ENCODE data around the gene CEP104.

DNA sequence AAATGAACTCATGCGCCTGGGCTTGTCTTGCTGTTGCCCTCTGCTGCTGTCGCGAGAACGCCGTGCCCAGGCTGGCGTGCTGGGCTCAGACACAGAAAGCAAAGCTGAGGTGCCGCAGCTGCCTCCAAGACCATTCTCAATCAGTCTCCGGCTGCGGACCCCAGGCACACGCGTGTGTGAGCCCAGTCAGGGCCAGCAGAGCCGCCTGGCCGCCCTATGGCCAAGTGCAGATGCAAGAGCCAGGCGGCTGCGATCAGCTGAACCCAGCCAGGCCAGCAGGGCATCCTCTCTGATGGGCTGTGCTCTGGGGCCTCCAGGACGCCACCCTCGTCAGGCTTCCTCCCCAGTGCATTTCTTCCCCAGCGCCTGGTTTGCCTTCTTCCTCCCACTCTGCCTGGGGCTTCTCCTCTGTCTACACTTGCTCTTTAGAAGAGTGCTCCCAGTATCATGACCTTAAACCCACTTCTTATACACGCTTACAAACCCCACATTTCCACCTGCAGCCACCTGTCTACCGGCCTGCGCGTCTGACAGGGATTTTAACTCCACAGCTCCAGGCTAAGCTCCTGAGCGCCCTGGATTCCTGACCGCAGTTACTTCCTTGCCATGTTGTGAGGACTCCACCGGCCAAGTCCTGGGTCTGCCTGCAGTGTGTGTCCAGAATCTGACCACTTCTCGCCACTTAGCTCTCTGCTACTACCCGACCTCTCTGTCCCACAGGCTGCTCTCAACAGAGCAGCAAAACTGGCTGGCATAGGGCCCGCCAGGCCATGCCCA lies 39.0 kb downstream of the CEP104 start:
- TF ChIP-seq, protein P1, sequence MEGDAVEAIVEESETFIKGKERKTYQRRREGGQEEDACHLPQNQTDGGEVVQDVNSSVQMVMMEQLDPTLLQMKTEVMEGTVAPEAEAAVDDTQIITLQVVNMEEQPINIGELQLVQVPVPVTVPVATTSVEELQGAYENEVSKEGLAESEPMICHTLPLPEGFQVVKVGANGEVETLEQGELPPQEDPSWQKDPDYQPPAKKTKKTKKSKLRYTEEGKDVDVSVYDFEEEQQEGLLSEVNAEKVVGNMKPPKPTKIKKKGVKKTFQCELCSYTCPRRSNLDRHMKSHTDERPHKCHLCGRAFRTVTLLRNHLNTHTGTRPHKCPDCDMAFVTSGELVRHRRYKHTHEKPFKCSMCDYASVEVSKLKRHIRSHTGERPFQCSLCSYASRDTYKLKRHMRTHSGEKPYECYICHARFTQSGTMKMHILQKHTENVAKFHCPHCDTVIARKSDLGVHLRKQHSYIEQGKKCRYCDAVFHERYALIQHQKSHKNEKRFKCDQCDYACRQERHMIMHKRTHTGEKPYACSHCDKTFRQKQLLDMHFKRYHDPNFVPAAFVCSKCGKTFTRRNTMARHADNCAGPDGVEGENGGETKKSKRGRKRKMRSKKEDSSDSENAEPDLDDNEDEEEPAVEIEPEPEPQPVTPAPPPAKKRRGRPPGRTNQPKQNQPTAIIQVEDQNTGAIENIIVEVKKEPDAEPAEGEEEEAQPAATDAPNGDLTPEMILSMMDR (IDR thresholded peaks at IDR 0.05) = no peak
- no peak for TF ChIP-seq EZH2 (IDR thresholded peaks at IDR 0.05; ENCODE audit: borderline replicate concordance, insufficient read depth, low read depth, low read length, poor library complexity, severe bottlenecking)
